22Rv1 (cell line): Measurements from ENCODE around the gene SUPT3H.

Source experiments
- CTCF ChIP-seq: fragments of 450-650 bp; IDR thresholded peaks from 2 replicates; pipeline ENCODE4 v1.5.1; 2017; ENCODE audit warnings: mild to moderate bottlenecking
- ZFX ChIP-seq: fragments of 450-650 bp; IDR thresholded peaks from 2 replicates; pipeline ENCODE4 v1.6.1; 2017; ENCODE audit warnings: antibody characterized with exemption, borderline replicate concordance

GRCh38 chr6:45323656-45324224 lies 54.0 kb downstream of the SUPT3H start:
- no peak for TF ChIP-seq CTCF
- no peak for TF ChIP-seq ZFX
